ENCODE measurements around the gene LSM3. TPM values are rescaled to one million over a fixed set of nuclear protein-coding genes. Genes with fewer than 3 reads are reported as not detected.

LSM3 gene
- total and polyA plus RNA-seq, 9 of the 15 experiments (the other 6 are each of a cell fraction or from before 2014, with no cell fraction given) = 33.8 to 203 (median 61.2) TPM

DNA sequence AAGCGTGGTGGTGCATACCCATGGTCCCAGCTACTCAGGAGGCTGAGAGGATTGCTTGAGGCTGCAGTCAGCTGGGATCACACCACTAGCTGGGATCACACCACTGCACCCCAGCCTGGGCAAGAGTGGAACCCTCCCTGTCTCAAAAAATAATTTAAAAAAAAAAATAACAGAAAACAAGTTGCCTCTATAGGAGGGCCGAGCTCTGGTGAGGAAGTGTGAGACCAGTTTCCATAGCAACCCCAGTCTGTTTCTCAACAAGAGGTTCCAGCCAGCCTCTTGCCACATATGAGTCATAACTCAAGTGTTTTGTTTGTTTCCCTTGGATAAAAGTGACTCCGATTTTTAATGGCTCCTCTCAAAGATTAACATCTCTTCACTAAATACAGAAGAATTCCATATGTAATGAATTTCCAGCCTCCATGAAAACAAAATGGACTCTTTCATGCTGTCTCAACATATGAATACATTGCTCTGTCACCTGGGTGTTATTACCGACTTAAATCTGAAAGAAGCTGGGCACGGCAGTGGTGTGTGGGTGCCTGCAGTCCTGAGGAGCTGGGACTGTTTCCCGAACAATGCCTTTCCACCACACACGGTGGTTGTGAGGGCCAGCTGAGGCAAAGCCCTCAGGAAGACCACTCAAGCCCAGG, 34.1 kb upstream of the LSM3 start (continued):
- TF ChIP-seq MCM7 (IDR thresholded peaks at IDR 0.05) = no peak
- TF ChIP-seq MYNN (IDR thresholded peaks at IDR 0.05) = peak; percentile 44; the same call in 1 of the 2 replicates
- no peak for TF ChIP-seq MYNN (CRISPR knock-in tag; IDR thresholded peaks at IDR 0.05)
- peak; percentile 97 for TF ChIP-seq JUN (IDR thresholded peaks at IDR 0.05; ENCODE audit: borderline replicate concordance, low read depth, low read length)
- TF ChIP-seq JUN (CRISPR knock-in tag; IDR thresholded peaks at IDR 0.05; ENCODE audit: borderline replicate concordance) = no peak
- TF ChIP-seq, protein P1, sequence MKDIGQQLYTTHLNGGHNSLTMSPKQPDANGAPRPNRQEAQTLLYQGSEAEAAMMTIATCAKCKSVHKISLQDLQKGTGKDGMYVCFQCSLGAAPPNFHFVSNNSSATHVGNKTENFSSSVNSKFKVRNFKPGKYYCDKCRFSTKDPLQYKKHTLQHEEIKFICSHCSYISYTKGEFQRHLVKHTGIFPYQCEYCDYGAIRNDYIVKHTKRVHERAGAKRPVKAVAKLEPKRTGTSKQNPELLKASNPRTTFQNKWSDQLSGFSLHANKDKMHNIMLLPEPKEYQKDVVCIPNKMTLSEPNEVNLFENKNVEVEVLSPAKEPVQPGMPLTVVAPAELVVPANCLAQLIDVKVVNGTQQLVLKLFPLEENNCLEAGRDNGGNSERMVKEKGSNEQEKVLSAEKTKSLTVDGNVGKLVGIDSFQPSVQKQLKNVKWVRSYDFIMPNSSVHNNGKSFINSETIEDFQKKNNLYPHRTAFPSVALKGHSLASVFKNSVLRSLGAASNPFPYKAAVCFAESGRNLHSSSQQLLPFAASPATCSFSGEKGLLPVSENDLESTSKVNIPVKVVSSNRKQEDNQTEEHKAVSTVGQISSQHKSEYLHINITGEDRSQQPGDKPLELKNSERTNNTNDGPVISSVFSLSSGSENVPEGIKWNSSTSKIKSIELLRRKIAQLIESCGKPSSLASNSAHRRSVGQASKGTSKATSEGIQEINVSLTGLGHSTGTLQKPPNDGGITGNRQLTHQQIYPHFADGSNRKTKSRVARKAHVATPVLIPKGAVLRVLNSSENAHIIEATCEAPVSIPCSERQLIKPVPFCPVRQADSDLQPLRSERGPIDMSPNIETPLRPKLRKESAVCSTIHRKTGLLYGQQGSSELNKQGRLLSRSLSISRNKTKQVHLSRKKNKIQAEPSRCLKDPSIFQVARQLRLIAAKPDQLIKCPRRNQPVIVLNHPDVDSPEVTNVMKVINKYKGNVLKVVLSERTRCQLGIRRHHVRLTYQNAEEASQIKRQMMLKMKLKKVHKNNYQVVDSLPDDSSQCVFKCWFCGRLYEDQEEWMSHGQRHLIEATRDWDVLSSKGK (CRISPR knock-in tag; IDR thresholded peaks at IDR 0.05) = no peak

DNA sequence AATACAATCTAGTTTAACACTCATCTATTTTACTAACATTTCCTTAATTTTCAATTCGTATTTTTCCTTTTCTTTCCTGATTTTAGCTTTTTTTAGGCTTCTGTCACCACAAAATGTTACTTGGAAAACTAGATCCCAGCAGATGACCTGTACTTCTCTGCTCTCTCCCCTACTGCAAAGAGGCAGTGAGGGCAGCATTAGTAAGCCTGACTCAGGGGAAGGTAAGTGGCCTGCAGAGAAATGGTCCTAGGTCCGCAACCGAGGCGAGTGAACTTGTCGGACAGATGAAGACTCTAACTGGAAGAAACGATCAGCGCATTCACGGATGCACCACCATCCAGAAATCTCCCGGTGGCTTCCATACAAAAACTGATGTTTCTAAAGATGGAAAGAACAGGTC, 33.4 kb upstream of the LSM3 start:
- intact Hi-C loops (cut with micrococcal nuclease) (no loop called here), in situ Hi-C loops (cut with MboI) (no loop called here)
- no peaks in the 10 kb centered on the region for H3K79me2 ChIP-seq (ENCODE audit: control insufficient read depth, insufficient read depth, low read length)
- peaks cover 71% of the 10 kb centered on the region; the same call in 2 of the 3 replicates for H3K36me3 ChIP-seq (ENCODE audit: control insufficient read depth, insufficient read depth, low read length)
- H3K9me1 ChIP-seq (ENCODE audit: control insufficient read depth, insufficient read depth, low read length) = no peaks in the 10 kb centered on the region
- FAIRE-seq (no peak), DNase-seq (ENCODE audit: extremely low read depth in 1 of 4, low spot score in 3 of 4) (no peak), ATAC-seq (no peak)
- 91% methylated on average over 9 of the region's 9 CpGs for WGBS (ENCODE audit: insufficient coverage, low coverage, missing lambda C conversion rate)
- no peak overlapping the region for H3K4me3 ChIP-seq
- no peaks in the 10 kb centered on the region for H4K20me1 ChIP-seq (replicated peaks; ENCODE audit: control insufficient read depth, insufficient read depth, low read length)
- no peaks in the 10 kb centered on the region for H3K27me3 ChIP-seq (ENCODE audit: control insufficient read depth in 2 of 2, insufficient read depth in 2 of 2, low read length in 2 of 2)
- H3K9me3 ChIP-seq (replicated peaks; ENCODE audit: control insufficient read depth, insufficient read depth, low read depth, low read length) = no peaks in the 10 kb centered on the region
- peaks cover 13 to 14% of the 10 kb centered on the region in 2 experiments for H3K4me1 ChIP-seq (replicated peaks in 1 of 2; ENCODE audit: control insufficient read depth in 2 of 2, insufficient read depth in 2 of 2, low read length in 2 of 2)
- CTCF ChIA-PET (ENCODE audit: low intra/inter-chr PET ratio) = no interaction called here
- no peak overlapping the region for H3K9ac ChIP-seq (ENCODE audit: insufficient read depth in 1 of 2, low read depth in 2 of 2, low read length in 2 of 2)
- BruUV-seq (replicated peaks) = no TSS peak
- H2AFZ ChIP-seq (ENCODE audit: low read depth, low read length) = no peak overlapping the region
- peak overlapping the region; percentile 67; the same call in 2 of the 3 replicates for H3K27ac ChIP-seq (ENCODE audit: extremely low read depth, low read depth, low read length)
- POLR2A ChIA-PET = interaction anchor here (0.6 to 3.6 kb wide), 10 partner anchors 8 to 272 kb away, joined by 3 to 18 read pairs (median 5); partner anchors contain the start of genes CHCHD4, LSM3, TMEM43 and XPC
- H3K4me2 ChIP-seq (ENCODE audit: insufficient read depth, low read length) = no peak overlapping the region
- TF ChIP-seq, protein P2, sequence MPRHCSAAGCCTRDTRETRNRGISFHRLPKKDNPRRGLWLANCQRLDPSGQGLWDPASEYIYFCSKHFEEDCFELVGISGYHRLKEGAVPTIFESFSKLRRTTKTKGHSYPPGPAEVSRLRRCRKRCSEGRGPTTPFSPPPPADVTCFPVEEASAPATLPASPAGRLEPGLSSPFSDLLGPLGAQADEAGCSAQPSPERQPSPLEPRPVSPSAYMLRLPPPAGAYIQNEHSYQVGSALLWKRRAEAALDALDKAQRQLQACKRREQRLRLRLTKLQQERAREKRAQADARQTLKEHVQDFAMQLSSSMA (CRISPR knock-in tag; IDR thresholded peaks at IDR 0.05) = no peak
- TF ChIP-seq ADNP (tag; IDR thresholded peaks at IDR 0.05) (no peak), TCFL5 (CRISPR knock-in tag; conservative IDR thresholded peaks at IDR 0.05) (no peak), HDGF (IDR thresholded peaks at IDR 0.05) (no peak), POLR3G (IDR thresholded peaks at IDR 0.05; ENCODE audit: extremely low read depth, insufficient read length, insufficient replicate concordance) (no peak), ZNF830 (CRISPR knock-in tag; IDR thresholded peaks at IDR 0.05) (no peak), RBBP5 (IDR thresholded peaks at IDR 0.05; ENCODE audit: borderline replicate concordance, insufficient read depth, low read length, poor library complexity, severe bottlenecking) (no peak), ZNF212 (CRISPR knock-in tag; IDR thresholded peaks at IDR 0.05) (no peak)
- TF ChIP-seq, protein P3, sequence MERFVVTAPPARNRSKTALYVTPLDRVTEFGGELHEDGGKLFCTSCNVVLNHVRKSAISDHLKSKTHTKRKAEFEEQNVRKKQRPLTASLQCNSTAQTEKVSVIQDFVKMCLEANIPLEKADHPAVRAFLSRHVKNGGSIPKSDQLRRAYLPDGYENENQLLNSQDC (CRISPR knock-in tag; IDR thresholded peaks at IDR 0.05) = no peak
- TF ChIP-seq, protein P4, sequence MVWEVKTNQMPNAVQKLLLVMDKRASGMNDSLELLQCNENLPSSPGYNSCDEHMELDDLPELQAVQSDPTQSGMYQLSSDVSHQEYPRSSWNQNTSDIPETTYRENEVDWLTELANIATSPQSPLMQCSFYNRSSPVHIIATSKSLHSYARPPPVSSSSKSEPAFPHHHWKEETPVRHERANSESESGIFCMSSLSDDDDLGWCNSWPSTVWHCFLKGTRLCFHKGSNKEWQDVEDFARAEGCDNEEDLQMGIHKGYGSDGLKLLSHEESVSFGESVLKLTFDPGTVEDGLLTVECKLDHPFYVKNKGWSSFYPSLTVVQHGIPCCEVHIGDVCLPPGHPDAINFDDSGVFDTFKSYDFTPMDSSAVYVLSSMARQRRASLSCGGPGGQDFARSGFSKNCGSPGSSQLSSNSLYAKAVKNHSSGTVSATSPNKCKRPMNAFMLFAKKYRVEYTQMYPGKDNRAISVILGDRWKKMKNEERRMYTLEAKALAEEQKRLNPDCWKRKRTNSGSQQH (CRISPR knock-in tag; IDR thresholded peaks at IDR 0.05) = no peak

Data from K562 (cell line).